Heart left ventricle (tissue), 13 donors: ENCODE measurements around the gene DHH.

Experiments
- CTCF ChIP-seq, 12 donors: fragments of 200-600 bp; sonication (generic) in 4 of 12; IDR thresholded peaks; one replicate each; pipeline versions ENCODE4 v1.5.0 to v1.8.0; 2018 to 2022; ENCODE audit warnings: antibody characterized with exemption in 12 of 12, mild to moderate bottlenecking in 5 of 12
- POLR2A ChIP-seq, 2 donors: fragments of 450-650 bp; IDR thresholded peaks; one replicate each; pipeline ENCODE4 v1.6.1; 2017; ENCODE audit warnings: antibody characterized with exemption in 2 of 2, mild to moderate bottlenecking in 2 of 2, moderate library complexity in 2 of 2
- donor health status: ischemic (EF 13 %, LVEDD 7.1; RV severe dilation, severe dysfunction).
- donor health status: DM: no; HTN: yes; CAD: no.
- donor health status: DM: no; HTN: no; CAD: no.
- donor health status: ischemic (EF 25% LVEDD 6.9; RV normal size, moderate dysfunction).
- donor health status: ischemic (EF 25% LVEDD 5.7; RV mildly dilated, moderate dysfunction).
- donor health status: ischemic (EF 35%, LVEDD 5.7; RV mildly dilated, moderate dysfunction).
- donor health status: nonischemic (EF 11% LVEDD 7.7; RV severe dilation, severe dysfunction).
- donor health status: DM: yes; HTN: yes; CAD: no.
- donor health status: PGD.
- donor health status: ischemic (EF 29% LVEDD 5.4; RV normal size, mild dysfunction).
- donor health status: nonischemic (EF 23%, LVEDD 6.1; RV moderate dilation, normal function).

DNA sequence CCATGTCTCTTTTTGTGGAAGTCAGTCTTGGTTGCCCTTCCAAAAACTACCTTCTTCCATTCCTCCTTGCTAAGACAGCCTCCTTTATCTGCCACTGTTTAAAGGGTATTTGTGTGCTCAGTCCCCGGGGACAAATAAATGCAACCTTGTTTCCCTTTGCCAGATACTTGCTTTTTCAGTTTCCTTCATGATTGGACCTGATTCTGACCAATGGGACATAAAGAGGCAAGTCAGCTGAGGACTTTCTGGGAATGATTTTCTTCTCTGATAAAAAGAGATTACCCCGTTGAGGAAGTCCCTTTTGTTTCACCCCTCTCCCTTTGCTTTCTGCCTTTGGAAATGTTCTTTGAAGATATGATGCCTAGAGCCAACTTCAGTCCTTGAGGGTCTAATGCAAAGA lies 44.0 kb upstream of the DHH start:
- TF ChIP-seq CTCF (IDR thresholded peaks at IDR 0.05) (no peak), POLR2A (IDR thresholded peaks at IDR 0.05) (no peak)
